ENCODE results near the gene RAET1E.
"Not testable (repeated sequence)": the region's sequence is repeated elsewhere in the genome, so short reads cannot be mapped to it uniquely, and the experiment has no call there.

DNA sequence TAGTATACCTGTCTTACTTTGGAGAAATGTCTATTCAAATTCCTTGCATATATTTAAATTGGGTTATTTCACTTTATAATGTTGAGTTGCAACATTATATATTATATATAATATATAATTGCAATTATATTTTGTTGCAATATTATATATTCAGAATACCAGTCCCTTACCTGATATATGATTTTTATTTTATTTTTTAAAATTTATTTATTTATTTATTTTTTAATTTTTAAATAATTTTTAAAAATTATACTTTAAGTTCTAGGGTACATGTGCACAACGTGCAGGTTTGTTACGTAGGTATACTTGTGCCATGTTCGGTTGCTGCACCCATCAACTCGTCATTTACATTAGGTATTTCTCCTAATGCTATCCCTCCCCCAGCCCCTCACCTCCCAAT, 29.1 kb upstream of the RAET1E start:
- not testable (repeated sequence) for TF ChIP-seq POLR2A (IDR thresholded peaks at IDR 0.05; ENCODE audit: low read length); GATA1 (IDR thresholded peaks at IDR 0.05; ENCODE audit: low read depth, low read length)
